Endothelial cell of umbilical vein (primary cell): Measurements from ENCODE around the gene DSCAML1. TPM values are rescaled to one million over a fixed set of nuclear protein-coding genes. Genes with fewer than 3 reads are reported as not detected.

Experiments used
- BruUV-seq: library from RNA; stranded (reverse); fragments of 400-500 nt; replicated peaks from 2 replicates; lab custom pipeline; 2021; lab: Mats Ljungman, UMichigan
- CTCF ChIA-PET: fragments of 300-600, 350-600 bp; sonication (Branson Sonifier 250); formaldehyde crosslinking; loops from one replicate; lab custom pipeline; 2021; ENCODE audit warnings: antibody characterized with exemption, inconsistent platforms; lab: Charles Lee
- POLR2A ChIA-PET: fragments of 300-600, 350-600 bp; sonication (Branson Sonifier 250); formaldehyde crosslinking; loops from one replicate; lab custom pipeline; 2021; ENCODE audit warnings: antibody characterized with exemption, inconsistent platforms; lab: Charles Lee
- DNase-seq: peaks from one replicate; pipeline ENCODE4 v3.0.0-alpha.2; 2011; ENCODE audit warnings: low read depth, low spot score
- FAIRE-seq: peaks from 2 replicates; lab custom pipeline; 2011; peaks lifted over from hg19 to GRCh38; lab: Jason Lieb, UNC
- H2AFZ ChIP-seq: 2 replicates; pipeline ENCODE4 v1.6.0; 2012; ENCODE audit warnings: low read depth, low read length, control low read depth, inconsistent platforms
- H3K27ac ChIP-seq: 2 replicates; pipeline ENCODE4 v1.5.1; 2011; ENCODE audit warnings: low read depth, mild to moderate bottlenecking, control low read depth, low read length, moderate library complexity; ENCODE audit not compliant: insufficient read depth
- H3K27me3 ChIP-seq, 2 experiments: 2 replicates each; pipeline versions ENCODE4 v1.6.0 to v1.6.1; 2011; ENCODE audit warnings: low read length in 2 of 2, mixed read lengths in 1 of 2; ENCODE audit not compliant: control insufficient read depth in 2 of 2, insufficient read depth in 2 of 2
- H3K36me3 ChIP-seq, 2 experiments: 2 replicates in 1 of 2; 3 replicates in 1 of 2; pipeline ENCODE4 v1.5.1; 2011; ENCODE audit warnings: low read length in 2 of 2, mild to moderate bottlenecking in 1 of 2, moderate library complexity in 1 of 2; ENCODE audit not compliant: control insufficient read depth in 2 of 2, insufficient read depth in 2 of 2; ENCODE audit errors: extremely low read depth in 1 of 2
- H3K4me1 ChIP-seq: 3 replicates; pipeline ENCODE4 v1.5.1; 2011; ENCODE audit warnings: mild to moderate bottlenecking, low read length; ENCODE audit not compliant: control insufficient read depth, insufficient read depth; ENCODE audit errors: extremely low read depth
- H3K4me2 ChIP-seq: 2 replicates; pipeline ENCODE4 v1.6.1; 2011; ENCODE audit warnings: low read length, control low read depth, mixed read lengths; ENCODE audit not compliant: insufficient read depth
- H3K4me3 ChIP-seq, 3 experiments: fragments of 200-600 bp in 1 of 3; sonication (generic), shearing (Covaris generic) in 1 of 3; replicated peaks in 1 of 3; 2 replicates each; pipeline ENCODE4 v1.5.1; 2011 to 2016; ENCODE audit warnings: control low read depth in 3 of 3, low read length in 3 of 3, mild to moderate bottlenecking in 2 of 3, inconsistent platforms in 1 of 3, low read depth in 1 of 3, moderate library complexity in 1 of 3; ENCODE audit not compliant: insufficient read depth in 1 of 3
- H3K79me2 ChIP-seq: 2 replicates; pipeline ENCODE4 v1.6.0; 2012; ENCODE audit warnings: low read length, inconsistent platforms; ENCODE audit not compliant: control insufficient read depth, insufficient read depth
- H3K9ac ChIP-seq: replicated peaks from 2 replicates; pipeline ENCODE3; 2011; ENCODE audit warnings: low read length, control low read depth; ENCODE audit not compliant: insufficient read depth; ENCODE audit errors: extremely low read depth
- H3K9me1 ChIP-seq: replicated peaks from 3 replicates; pipeline ENCODE4 v1.6.0; 2011; ENCODE audit warnings: mild to moderate bottlenecking, low read length; ENCODE audit not compliant: control insufficient read depth, insufficient read depth; ENCODE audit errors: extremely low read depth
- H3K9me3 ChIP-seq: replicated peaks from 2 replicates; pipeline ENCODE4 v1.5.1; 2012; ENCODE audit warnings: low read length, inconsistent platforms; ENCODE audit not compliant: control insufficient read depth, insufficient read depth
- H4K20me1 ChIP-seq: replicated peaks from 2 replicates; pipeline ENCODE3; 2011; ENCODE audit warnings: mild to moderate bottlenecking, low read length; ENCODE audit not compliant: control insufficient read depth, insufficient read depth; ENCODE audit errors: extremely low read depth
- CTCF ChIP-seq, 2 donors: IDR thresholded peaks; 1 replicate in 1 of 2; 2 replicates in 1 of 2; pipeline ENCODE4 v1.5.1; 2011; ENCODE audit warnings: low read length in 2 of 2, mild to moderate bottlenecking in 2 of 2, moderate library complexity in 2 of 2, control low read depth in 1 of 2, inconsistent platforms in 1 of 2, low read depth in 1 of 2; ENCODE audit not compliant: insufficient read depth in 1 of 2; ENCODE audit errors: extremely low read depth in 1 of 2
- EZH2 ChIP-seq: IDR thresholded peaks from 2 replicates; pipeline ENCODE4 v1.6.1; 2012; ENCODE audit warnings: borderline replicate concordance, low read depth, mild to moderate bottlenecking, moderate library complexity, low read length, inconsistent platforms; ENCODE audit not compliant: severe bottlenecking
- FOS ChIP-seq: IDR thresholded peaks from 2 replicates; pipeline ENCODE4 v1.6.1; 2011; ENCODE audit warnings: mild to moderate bottlenecking, low read length, moderate library complexity, borderline replicate concordance; ENCODE audit not compliant: insufficient read depth
- GATA2 ChIP-seq: IDR thresholded peaks from 2 replicates; pipeline ENCODE4 v1.7.0; 2011; ENCODE audit warnings: low read depth, mild to moderate bottlenecking, moderate library complexity, mixed read lengths, low read length; ENCODE audit not compliant: insufficient read length, insufficient read depth
- JUN ChIP-seq: IDR thresholded peaks from 2 replicates; pipeline ENCODE4 v1.6.1; 2011; ENCODE audit warnings: borderline replicate concordance, low read depth; ENCODE audit not compliant: insufficient read length, insufficient read depth
- MAX ChIP-seq: IDR thresholded peaks from 2 replicates; pipeline ENCODE4 v1.6.1; 2011; ENCODE audit not compliant: insufficient read depth, insufficient read length
- MYC ChIP-seq: IDR thresholded peaks from one replicate; pipeline ENCODE4 v1.6.1; 2011; ENCODE audit warnings: mild to moderate bottlenecking, low read depth, low read length
- POLR2A ChIP-seq: IDR thresholded peaks from 2 replicates; pipeline ENCODE4 v1.6.1; 2012; ENCODE audit warnings: low read depth, mild to moderate bottlenecking, control low read depth, low read length
- POLR2AphosphoS5 ChIP-seq: IDR thresholded peaks from 2 replicates; pipeline ENCODE4 v1.6.1; 2012; ENCODE audit warnings: low read depth, mild to moderate bottlenecking, control low read depth, low read length, moderate library complexity; ENCODE audit not compliant: insufficient read depth
- dilution Hi-C: fragments of 300-500 bp; cut with MboI; formaldehyde crosslinking; loops from one replicate; pipeline ENCODE4 v1.15.0; 2019; ENCODE audit warnings: low sequenced_read_pairs; ENCODE audit not compliant: extremely low pct_ligation_motif_present
- intact Hi-C: fragments of 100-400 bp; cut with micrococcal nuclease; formaldehyde crosslinking; loops from one replicate; pipeline ENCODE4 v1.10.0; 2022
- polyA plus RNA-seq, 4 experiments: library from polyadenylated mRNA; depleted of rRNA in 3 of 4; stranded (reverse) in 3 of 4; unstranded in 1 of 4; fragments of >200 nt; gene quantifications; 2 replicates each; pipeline versions ENCODE4 v1.2.1 to v1.2.3, GENCODE V29; 2011 to 2012; ENCODE audit warnings: missing spikeins in 1 of 4
- total RNA-seq: library from RNA; stranded (reverse); gene quantifications from 2 replicates; pipeline ENCODE4 v1.2.3, GENCODE V29; 2021

DSCAML1 gene
- total and polyA plus RNA-seq, 2 donors (not counting 3 experiments of a cell fraction or from before 2014, with no cell fraction given): not detected

GRCh38 chr11:117780456-117780855 is 16.6 kb downstream of the DSCAML1 start:
- CTCF ChIA-PET: interaction anchor here (1.1 kb wide), 1 partner anchor 27 kb away, joined by 3 read pairs; no protein-coding TSS in a partner anchor
- dilution Hi-C loops: no loop called here

More at GRCh38 chr11:117780456-117780855, 16.6 kb downstream of the DSCAML1 start:
- H3K9ac ChIP-seq: no peak overlapping the region
- intact Hi-C loops: no loop called here
- peaks cover 0 to 5% of the 10 kb centered on the region in 2 experiments for H3K27me3 ChIP-seq
- H3K4me1 ChIP-seq: no peaks in the 10 kb centered on the region
- H3K9me1 ChIP-seq: no peaks in the 10 kb centered on the region
- no peaks in the 10 kb centered on the region for H3K9me3 ChIP-seq
- no peak overlapping the region for H3K4me3 ChIP-seq
- POLR2A ChIA-PET: no interaction called here
- H2AFZ ChIP-seq: no peak overlapping the region
- no peaks in the 10 kb centered on the region for H4K20me1 ChIP-seq
- no peak for DNase-seq
- FAIRE-seq: no peak
- H3K79me2 ChIP-seq: no peaks in the 10 kb centered on the region
- TF ChIP-seq GATA2 (no peak), CTCF (IDR thresholded peaks at IDR 0.05; ENCODE audit: extremely low read depth in 1 of 2, insufficient read depth in 1 of 2, low read depth in 1 of 2, low read length in 2 of 2) (no peak), EZH2 (no peak), FOS (no peak), POLR2A (no peak), MAX (no peak), POLR2AphosphoS5 (no peak), JUN (no peak), MYC (no peak)
- no peak overlapping the region for H3K4me2 ChIP-seq
- no peaks in the 10 kb centered on the region for H3K36me3 ChIP-seq
- H3K27ac ChIP-seq: no peak overlapping the region
- BruUV-seq: no TSS peak
